Astrocyte (in vitro differentiated cells and primary cell): Measurements from ENCODE around the gene GSN. TPM values are rescaled to one million over a fixed set of nuclear protein-coding genes. Genes with fewer than 3 reads are reported as not detected.

Experiments
- DNase-seq: peaks from one replicate; pipeline ENCODE4 v3.0.0-alpha.2; 2010; ENCODE audit warnings: low read depth
- FAIRE-seq: peaks from 2 replicates; lab custom pipeline; 2011; peaks lifted over from hg19 to GRCh38; lab: Jason Lieb, UNC
- H2AFZ ChIP-seq: 2 replicates; pipeline ENCODE4 v1.6.0; 2012; ENCODE audit warnings: low read depth, low read length, inconsistent platforms
- H3K27ac ChIP-seq: 2 replicates; pipeline ENCODE4 v1.5.1; 2011; ENCODE audit warnings: low read depth, low read length, inconsistent platforms
- H3K27me3 ChIP-seq: 2 replicates; pipeline ENCODE4 v1.6.0; 2011; ENCODE audit warnings: low read length, inconsistent platforms; ENCODE audit not compliant: insufficient read depth
- H3K36me3 ChIP-seq: 2 replicates; pipeline ENCODE4 v1.5.1; 2011; ENCODE audit warnings: low read length, inconsistent platforms; ENCODE audit not compliant: insufficient read depth
- H3K4me1 ChIP-seq: 2 replicates; pipeline ENCODE4 v1.5.1; 2011; ENCODE audit warnings: low read length, inconsistent platforms; ENCODE audit not compliant: insufficient read depth
- H3K4me2 ChIP-seq: 2 replicates; pipeline ENCODE4 v1.6.0; 2012; ENCODE audit warnings: low read length, inconsistent platforms
- H3K4me3 ChIP-seq: 2 replicates; pipeline ENCODE4 v1.5.1; 2011; ENCODE audit warnings: low read depth, mild to moderate bottlenecking, low read length, inconsistent platforms; ENCODE audit not compliant: insufficient read depth
- H3K79me2 ChIP-seq: 2 replicates; pipeline ENCODE4 v1.6.0; 2012; ENCODE audit warnings: mild to moderate bottlenecking, low read length, inconsistent platforms; ENCODE audit not compliant: insufficient read depth
- H3K9ac ChIP-seq: 2 replicates; pipeline ENCODE4 v1.6.0; 2012; ENCODE audit warnings: mild to moderate bottlenecking, low read length, inconsistent platforms
- H3K9me3 ChIP-seq: 2 replicates; pipeline ENCODE4 v1.5.1; 2012; ENCODE audit warnings: low read depth, mild to moderate bottlenecking, low read length, inconsistent platforms; ENCODE audit not compliant: insufficient read depth
- H4K20me1 ChIP-seq: 2 replicates; pipeline ENCODE4 v1.6.0; 2012; ENCODE audit warnings: low read length, inconsistent platforms; ENCODE audit not compliant: insufficient read depth
- H3K27ac Mint-ChIP-seq: one replicate; pipeline ENCODE4 v1.8.0; 2021; ENCODE audit warnings: mild to moderate bottlenecking, mixed read lengths; ENCODE audit not compliant: unreplicated experiment
- H3K27me3 Mint-ChIP-seq: one replicate; pipeline ENCODE4 v1.8.0; 2021; ENCODE audit warnings: low read depth, mixed read lengths; ENCODE audit not compliant: unreplicated experiment
- H3K36me3 Mint-ChIP-seq: one replicate; pipeline ENCODE4 v1.8.0; 2021; ENCODE audit warnings: low read depth, mixed read lengths; ENCODE audit not compliant: unreplicated experiment
- H3K4me1 Mint-ChIP-seq: one replicate; pipeline ENCODE4 v1.8.0; 2021; ENCODE audit warnings: low read depth, mixed read lengths; ENCODE audit not compliant: unreplicated experiment
- H3K4me3 Mint-ChIP-seq: one replicate; pipeline ENCODE4 v1.8.0; 2021; ENCODE audit warnings: mild to moderate bottlenecking, moderate library complexity, mixed read lengths; ENCODE audit not compliant: unreplicated experiment
- H3K9me3 Mint-ChIP-seq: one replicate; pipeline ENCODE4 v1.8.0; 2021; ENCODE audit warnings: mild to moderate bottlenecking, mixed read lengths; ENCODE audit not compliant: unreplicated experiment
- EZH2 ChIP-seq: IDR thresholded peaks from 2 replicates; pipeline ENCODE4 v1.6.1; 2012; ENCODE audit warnings: mild to moderate bottlenecking, low read length, inconsistent platforms; ENCODE audit not compliant: insufficient read depth
- total RNA-seq: library from RNA; stranded (reverse); gene quantifications from 2 replicates; pipeline ENCODE4 v1.2.1, GENCODE V29; 2021
- TF ChIP-seq, protein P1 (sequence below): IDR thresholded peaks from 2 replicates; pipeline ENCODE4 v1.5.1; 2011; ENCODE audit warnings: low read depth, mild to moderate bottlenecking, inconsistent platforms, low read length, moderate library complexity; ENCODE audit not compliant: insufficient read depth

Gene GSN
- total RNA-seq, 1 donor from 2014 or later = 260 TPM

DNA sequence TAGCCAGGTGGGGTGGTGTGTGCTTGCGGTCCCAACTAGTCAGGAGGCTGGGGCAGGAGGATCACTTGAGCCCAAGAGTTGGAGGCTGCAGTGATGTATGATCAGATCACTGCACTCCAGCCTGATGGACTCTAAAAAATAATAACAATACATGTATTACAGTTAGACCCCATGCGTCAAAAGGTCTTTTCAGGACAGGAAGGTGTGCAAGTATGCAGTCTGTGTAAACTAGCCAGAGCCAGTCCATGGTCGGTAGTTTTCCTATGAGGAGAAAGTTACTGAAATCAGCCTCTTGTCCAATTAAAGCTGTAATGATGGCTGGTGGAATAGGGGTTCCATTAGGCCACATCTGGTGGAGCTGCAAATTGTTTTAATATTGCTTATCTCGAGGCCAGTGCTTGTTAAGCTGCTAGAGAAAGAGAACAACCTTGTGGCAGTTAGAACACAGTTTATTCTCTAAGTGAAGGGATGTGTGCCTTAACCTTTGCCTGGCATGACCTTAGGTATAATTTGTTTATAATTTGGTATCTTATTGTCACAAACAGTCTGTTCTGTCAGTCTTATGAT is 103.6 kb downstream of the GSN start:
- no peaks in the 10 kb centered on the region for H3K36me3 Mint-ChIP-seq
- Histone ChIP-seq H3K27me3 (no peaks in the 10 kb centered on the region), H3K9me3 (no peaks in the 10 kb centered on the region), H3K4me1 (peaks cover 7% of the 10 kb centered on the region), H4K20me1 (no peaks in the 10 kb centered on the region), H3K27ac (no peak overlapping the region), H3K36me3 (no peaks in the 10 kb centered on the region), H2AFZ (no peak overlapping the region), H3K4me2 (no peak overlapping the region), H3K9ac (no peak overlapping the region), H3K4me3 (no peak overlapping the region), H3K79me2 (peaks cover 4% of the 10 kb centered on the region)
- H3K9me3 Mint-ChIP-seq = peaks cover 2% of the 10 kb centered on the region
- peaks cover 3% of the 10 kb centered on the region for H3K27me3 Mint-ChIP-seq
- H3K4me3 Mint-ChIP-seq = no peak overlapping the region
- TF ChIP-seq, protein P1, sequence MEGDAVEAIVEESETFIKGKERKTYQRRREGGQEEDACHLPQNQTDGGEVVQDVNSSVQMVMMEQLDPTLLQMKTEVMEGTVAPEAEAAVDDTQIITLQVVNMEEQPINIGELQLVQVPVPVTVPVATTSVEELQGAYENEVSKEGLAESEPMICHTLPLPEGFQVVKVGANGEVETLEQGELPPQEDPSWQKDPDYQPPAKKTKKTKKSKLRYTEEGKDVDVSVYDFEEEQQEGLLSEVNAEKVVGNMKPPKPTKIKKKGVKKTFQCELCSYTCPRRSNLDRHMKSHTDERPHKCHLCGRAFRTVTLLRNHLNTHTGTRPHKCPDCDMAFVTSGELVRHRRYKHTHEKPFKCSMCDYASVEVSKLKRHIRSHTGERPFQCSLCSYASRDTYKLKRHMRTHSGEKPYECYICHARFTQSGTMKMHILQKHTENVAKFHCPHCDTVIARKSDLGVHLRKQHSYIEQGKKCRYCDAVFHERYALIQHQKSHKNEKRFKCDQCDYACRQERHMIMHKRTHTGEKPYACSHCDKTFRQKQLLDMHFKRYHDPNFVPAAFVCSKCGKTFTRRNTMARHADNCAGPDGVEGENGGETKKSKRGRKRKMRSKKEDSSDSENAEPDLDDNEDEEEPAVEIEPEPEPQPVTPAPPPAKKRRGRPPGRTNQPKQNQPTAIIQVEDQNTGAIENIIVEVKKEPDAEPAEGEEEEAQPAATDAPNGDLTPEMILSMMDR = no peak
- no peak for TF ChIP-seq EZH2
- H3K27ac Mint-ChIP-seq = no peak overlapping the region
- FAIRE-seq = no peak
- DNase-seq = no peak
- peaks cover 10% of the 10 kb centered on the region for H3K4me1 Mint-ChIP-seq

DNA sequence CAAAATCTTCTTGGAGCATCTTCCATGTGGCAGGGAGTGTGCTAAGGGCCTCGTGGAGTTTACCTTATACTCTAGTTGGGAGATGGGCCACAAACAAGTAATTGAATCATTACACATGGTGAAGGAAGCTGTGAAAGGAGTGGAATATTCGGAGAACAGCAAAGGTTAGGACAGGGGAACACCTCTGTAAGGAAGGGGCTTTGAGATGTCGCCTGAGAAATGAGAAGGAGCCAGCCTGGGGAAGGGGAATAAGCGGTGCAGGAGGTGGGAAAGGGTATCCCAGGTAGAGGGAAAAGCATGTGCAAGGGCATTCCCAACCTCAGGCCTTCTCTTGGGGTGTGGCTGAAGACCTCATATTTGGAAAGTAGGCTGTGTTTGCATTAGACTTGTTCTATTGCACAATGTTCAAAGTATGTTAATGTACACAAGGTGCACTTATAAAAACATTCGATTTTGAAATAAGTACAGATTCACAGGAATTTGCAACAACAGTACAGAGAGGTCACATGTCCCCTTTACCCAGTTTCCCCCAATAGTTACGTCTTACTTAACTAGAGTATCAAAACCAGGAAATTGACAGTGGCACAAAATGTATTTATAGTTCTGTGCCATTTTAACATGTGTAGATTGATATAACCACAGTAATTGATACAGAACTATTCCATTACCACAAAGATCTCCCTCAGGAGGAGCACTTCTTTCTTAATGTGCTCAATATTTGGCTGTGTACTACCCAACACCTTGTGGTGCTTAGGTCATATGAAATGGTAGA is 104.5 kb downstream of the GSN start:
- DNase-seq (no peak), FAIRE-seq (no peak)
- H3K27ac ChIP-seq = no peak overlapping the region
- no peak overlapping the region for H2AFZ ChIP-seq
- H3K79me2 ChIP-seq = peaks cover 4% of the 10 kb centered on the region
- no peak overlapping the region for H3K9ac ChIP-seq
- H3K36me3 ChIP-seq = no peaks in the 10 kb centered on the region
- H3K27me3 ChIP-seq = no peaks in the 10 kb centered on the region
- no peak overlapping the region for H3K27ac Mint-ChIP-seq
- no peak for TF ChIP-seq EZH2
- TF ChIP-seq, protein P1 = no peak
- H3K9me3 ChIP-seq = no peaks in the 10 kb centered on the region
- H3K4me1 Mint-ChIP-seq = peaks cover 10% of the 10 kb centered on the region
- H3K27me3 Mint-ChIP-seq = peaks cover 3% of the 10 kb centered on the region
- H3K4me3 Mint-ChIP-seq = no peak overlapping the region
- peaks cover 2% of the 10 kb centered on the region for H3K9me3 Mint-ChIP-seq
- no peak overlapping the region for H3K4me3 ChIP-seq
- no peak overlapping the region for H3K4me2 ChIP-seq
- peaks cover 7% of the 10 kb centered on the region for H3K4me1 ChIP-seq
- no peaks in the 10 kb centered on the region for H3K36me3 Mint-ChIP-seq
- no peaks in the 10 kb centered on the region for H4K20me1 ChIP-seq
